SK-N-SH (cell line): Measurements from ENCODE around the gene GSE1.

Experiments used
- EP300 ChIP-seq, 2 experiments: IDR thresholded peaks; 2 replicates each; pipeline versions ENCODE4 v1.4.0 to v1.6.1; 2012; ENCODE audit warnings: borderline replicate concordance in 1 of 2, low read depth in 1 of 2, low read length in 1 of 2
- FOXM1 ChIP-seq: IDR thresholded peaks from 2 replicates; pipeline ENCODE4 v1.4.0; 2012; ENCODE audit warnings: low read depth, mild to moderate bottlenecking
- GABPA ChIP-seq: IDR thresholded peaks from 2 replicates; pipeline ENCODE4 v1.4.0; 2012; ENCODE audit warnings: low read depth, mild to moderate bottlenecking
- POLR2AphosphoS5 ChIP-seq: IDR thresholded peaks from 2 replicates; pipeline ENCODE4 v1.6.1; 2012; ENCODE audit warnings: low read depth, low read length
- RAD21 ChIP-seq: IDR thresholded peaks from 2 replicates; pipeline ENCODE4 v1.6.1; 2012; ENCODE audit warnings: mild to moderate bottlenecking, low read length
- RCOR1 ChIP-seq: fragments of 150-350 bp; IDR thresholded peaks from 2 replicates; pipeline ENCODE4 v1.6.1; 2017; ENCODE audit warnings: antibody characterized with exemption, low read length
- SMC3 ChIP-seq: IDR thresholded peaks from 2 replicates; pipeline ENCODE4 v1.6.1; 2012; ENCODE audit warnings: low read depth, low read length, improper control_type of control experiment
- TCF12 ChIP-seq: IDR thresholded peaks from 2 replicates; pipeline ENCODE4 v1.4.0; 2012
- TF ChIP-seq, protein P1 (sequence below): IDR thresholded peaks from 2 replicates; pipeline ENCODE4 v1.4.0; 2012; ENCODE audit warnings: low read depth
- TF ChIP-seq, protein P2 (sequence below): fragments of 200-600 bp; sonication (generic); IDR thresholded peaks from 2 replicates; pipeline ENCODE4 v1.6.1; 2017; ENCODE audit warnings: antibody characterized with exemption, mild to moderate bottlenecking, moderate library complexity
- TF ChIP-seq, protein P3 (sequence below): IDR thresholded peaks from 2 replicates; pipeline ENCODE4 v1.6.1; 2012; ENCODE audit warnings: mild to moderate bottlenecking, low read depth, low read length, moderate library complexity

DNA sequence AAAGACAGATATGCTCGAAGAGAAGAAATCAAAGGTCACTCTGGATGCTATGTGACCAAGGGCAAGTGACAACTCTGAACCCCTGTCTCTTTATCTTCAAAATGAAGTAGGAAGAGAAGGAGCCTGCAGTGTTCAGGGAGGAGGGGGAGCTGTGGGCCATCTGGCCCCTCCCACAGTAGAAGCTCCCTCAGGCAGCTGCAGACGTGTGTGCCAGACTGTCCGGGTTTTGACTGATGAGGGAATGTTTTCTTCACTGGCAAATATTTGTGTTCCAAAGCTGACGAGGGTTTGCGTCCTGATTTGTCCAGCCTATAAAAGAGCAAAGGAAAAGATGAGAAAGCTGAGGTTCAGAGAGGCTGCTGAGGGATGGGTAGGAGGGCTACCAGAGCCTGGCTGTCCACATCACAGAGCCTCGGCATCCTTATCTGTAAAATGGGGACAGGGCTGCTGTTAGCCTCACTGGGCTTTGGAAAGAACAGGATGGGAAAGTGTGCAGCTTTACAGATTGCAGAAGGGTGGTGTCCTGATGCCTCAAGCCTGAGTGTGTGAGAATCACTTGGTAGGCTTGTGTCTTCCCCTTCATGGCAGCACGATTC lies 77.4 kb downstream of the GSE1 start:
- TF ChIP-seq GABPA (no peak), RAD21 (no peak), RCOR1 (no peak), EP300 (IDR thresholded peaks at IDR 0.05; ENCODE audit: borderline replicate concordance in 1 of 2, low read depth in 1 of 2, low read length in 1 of 2) (no peak), FOXM1 (no peak), SMC3 (no peak), POLR2AphosphoS5 (no peak), TCF12 (no peak)
- TF ChIP-seq, protein P1, sequence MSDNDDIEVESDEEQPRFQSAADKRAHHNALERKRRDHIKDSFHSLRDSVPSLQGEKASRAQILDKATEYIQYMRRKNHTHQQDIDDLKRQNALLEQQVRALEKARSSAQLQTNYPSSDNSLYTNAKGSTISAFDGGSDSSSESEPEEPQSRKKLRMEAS, result no peak
- TF ChIP-seq, protein P2, sequence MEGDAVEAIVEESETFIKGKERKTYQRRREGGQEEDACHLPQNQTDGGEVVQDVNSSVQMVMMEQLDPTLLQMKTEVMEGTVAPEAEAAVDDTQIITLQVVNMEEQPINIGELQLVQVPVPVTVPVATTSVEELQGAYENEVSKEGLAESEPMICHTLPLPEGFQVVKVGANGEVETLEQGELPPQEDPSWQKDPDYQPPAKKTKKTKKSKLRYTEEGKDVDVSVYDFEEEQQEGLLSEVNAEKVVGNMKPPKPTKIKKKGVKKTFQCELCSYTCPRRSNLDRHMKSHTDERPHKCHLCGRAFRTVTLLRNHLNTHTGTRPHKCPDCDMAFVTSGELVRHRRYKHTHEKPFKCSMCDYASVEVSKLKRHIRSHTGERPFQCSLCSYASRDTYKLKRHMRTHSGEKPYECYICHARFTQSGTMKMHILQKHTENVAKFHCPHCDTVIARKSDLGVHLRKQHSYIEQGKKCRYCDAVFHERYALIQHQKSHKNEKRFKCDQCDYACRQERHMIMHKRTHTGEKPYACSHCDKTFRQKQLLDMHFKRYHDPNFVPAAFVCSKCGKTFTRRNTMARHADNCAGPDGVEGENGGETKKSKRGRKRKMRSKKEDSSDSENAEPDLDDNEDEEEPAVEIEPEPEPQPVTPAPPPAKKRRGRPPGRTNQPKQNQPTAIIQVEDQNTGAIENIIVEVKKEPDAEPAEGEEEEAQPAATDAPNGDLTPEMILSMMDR, result no peak
- TF ChIP-seq, protein P3, sequence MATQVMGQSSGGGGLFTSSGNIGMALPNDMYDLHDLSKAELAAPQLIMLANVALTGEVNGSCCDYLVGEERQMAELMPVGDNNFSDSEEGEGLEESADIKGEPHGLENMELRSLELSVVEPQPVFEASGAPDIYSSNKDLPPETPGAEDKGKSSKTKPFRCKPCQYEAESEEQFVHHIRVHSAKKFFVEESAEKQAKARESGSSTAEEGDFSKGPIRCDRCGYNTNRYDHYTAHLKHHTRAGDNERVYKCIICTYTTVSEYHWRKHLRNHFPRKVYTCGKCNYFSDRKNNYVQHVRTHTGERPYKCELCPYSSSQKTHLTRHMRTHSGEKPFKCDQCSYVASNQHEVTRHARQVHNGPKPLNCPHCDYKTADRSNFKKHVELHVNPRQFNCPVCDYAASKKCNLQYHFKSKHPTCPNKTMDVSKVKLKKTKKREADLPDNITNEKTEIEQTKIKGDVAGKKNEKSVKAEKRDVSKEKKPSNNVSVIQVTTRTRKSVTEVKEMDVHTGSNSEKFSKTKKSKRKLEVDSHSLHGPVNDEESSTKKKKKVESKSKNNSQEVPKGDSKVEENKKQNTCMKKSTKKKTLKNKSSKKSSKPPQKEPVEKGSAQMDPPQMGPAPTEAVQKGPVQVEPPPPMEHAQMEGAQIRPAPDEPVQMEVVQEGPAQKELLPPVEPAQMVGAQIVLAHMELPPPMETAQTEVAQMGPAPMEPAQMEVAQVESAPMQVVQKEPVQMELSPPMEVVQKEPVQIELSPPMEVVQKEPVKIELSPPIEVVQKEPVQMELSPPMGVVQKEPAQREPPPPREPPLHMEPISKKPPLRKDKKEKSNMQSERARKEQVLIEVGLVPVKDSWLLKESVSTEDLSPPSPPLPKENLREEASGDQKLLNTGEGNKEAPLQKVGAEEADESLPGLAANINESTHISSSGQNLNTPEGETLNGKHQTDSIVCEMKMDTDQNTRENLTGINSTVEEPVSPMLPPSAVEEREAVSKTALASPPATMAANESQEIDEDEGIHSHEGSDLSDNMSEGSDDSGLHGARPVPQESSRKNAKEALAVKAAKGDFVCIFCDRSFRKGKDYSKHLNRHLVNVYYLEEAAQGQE, result no peak
